ENCODE measurements around the gene NNT. TPM values are rescaled to one million over a fixed set of nuclear protein-coding genes. Genes with fewer than 3 reads are reported as not detected.
A peak's percentile ranks its signal among the peaks of the same experiment; 100 is the strongest.

NNT gene
- total and polyA plus RNA-seq, 9 of the 15 experiments (the other 6 are each of a cell fraction or from before 2014, with no cell fraction given) = 21.9 to 68.6 (median 42.2) TPM

DNA sequence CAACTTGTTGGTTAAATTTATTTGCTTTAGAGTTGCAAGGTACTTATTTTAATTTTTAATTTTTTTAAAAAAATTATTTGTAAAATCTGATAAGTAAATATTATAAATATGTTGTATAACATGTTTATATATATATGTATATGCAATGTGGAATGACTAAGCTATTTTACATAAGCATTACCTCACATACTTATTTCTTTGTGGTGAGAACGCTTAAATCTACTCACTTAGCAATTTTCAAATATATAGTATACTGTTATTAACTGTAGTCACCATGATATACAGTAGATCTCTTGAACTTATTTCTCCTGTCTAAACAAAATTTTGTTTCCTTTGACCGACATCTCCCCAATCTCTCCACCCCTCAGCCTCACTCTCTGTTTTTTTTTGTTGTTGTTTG lies 147.8 kb downstream of the NNT start:
- FAIRE-seq (no peak), ATAC-seq (no peak), DNase-seq (ENCODE audit: extremely low read depth in 1 of 4, low spot score in 3 of 4) (no peak)
- Histone ChIP-seq H3K4me3 (no peak overlapping the region), H4K20me1 (replicated peaks; ENCODE audit: control insufficient read depth, insufficient read depth, low read length) (no peaks in the 10 kb centered on the region), H3K4me2 (ENCODE audit: insufficient read depth, low read length) (no peak overlapping the region), H2AFZ (ENCODE audit: low read depth, low read length) (no peak overlapping the region), H3K9ac (ENCODE audit: insufficient read depth in 1 of 2, low read depth in 2 of 2, low read length in 2 of 2) (no peak overlapping the region), H3K36me3 (ENCODE audit: control insufficient read depth, insufficient read depth, low read length) (no peaks in the 10 kb centered on the region), H3K27me3 (ENCODE audit: control insufficient read depth in 2 of 2, insufficient read depth in 2 of 2, low read length in 2 of 2) (no peaks in the 10 kb centered on the region; a peak in 1 of 5 replicates), H3K9me1 (ENCODE audit: control insufficient read depth, insufficient read depth, low read length) (no peaks in the 10 kb centered on the region), H3K79me2 (ENCODE audit: control insufficient read depth, insufficient read depth, low read length) (no peaks in the 10 kb centered on the region), H3K9me3 (replicated peaks; ENCODE audit: control insufficient read depth, insufficient read depth, low read depth, low read length) (no peaks in the 10 kb centered on the region), H3K4me1 (replicated peaks in 1 of 2; ENCODE audit: control insufficient read depth in 2 of 2, insufficient read depth in 2 of 2, low read length in 2 of 2) (no peaks in the 10 kb centered on the region; a peak in 1 of 5 replicates), H3K27ac (ENCODE audit: extremely low read depth, low read depth, low read length) (no peak overlapping the region)
- in situ Hi-C loops (cut with MboI) = no loop called here
- CTCF ChIA-PET (ENCODE audit: low intra/inter-chr PET ratio) = no interaction called here
- intact Hi-C loops (cut with micrococcal nuclease) = no loop called here
- BruUV-seq (replicated peaks) = no TSS peak
- WGBS (ENCODE audit: insufficient coverage, low coverage, missing lambda C conversion rate) = 6% methylated on average over 2 of the region's 2 CpGs
- POLR2A ChIA-PET = no interaction called here
- TF ChIP-seq ZNF444 (CRISPR knock-in tag; IDR thresholded peaks at IDR 0.05) = no peak
- no peak for TF ChIP-seq IRF2 (CRISPR knock-in tag; IDR thresholded peaks at IDR 0.05)
- TF ChIP-seq MITF (IDR thresholded peaks at IDR 0.05) = no peak
- TF ChIP-seq MAFG (tag; conservative IDR thresholded peaks at IDR 0.05) = peak; percentile 63
- no peak for TF ChIP-seq ZNF384 (IDR thresholded peaks at IDR 0.05; ENCODE audit: low read depth, low read length)
- no peak for TF ChIP-seq SMARCA5 (IDR thresholded peaks at IDR 0.05)
- TF ChIP-seq CHD4 (IDR thresholded peaks at IDR 0.05; ENCODE audit: insufficient read depth, insufficient replicate concordance, low read depth, low read length, poor library complexity, severe bottlenecking) = no peak
- TF ChIP-seq BACH1 (tag; IDR thresholded peaks at IDR 0.05) = no peak
- no peak for TF ChIP-seq NONO (IDR thresholded peaks at IDR 0.05; ENCODE audit: low read depth in 2 of 2, low read length in 1 of 2)
- TF ChIP-seq FOXK1 (CRISPR knock-in tag; IDR thresholded peaks at IDR 0.05; ENCODE audit: borderline replicate concordance) = no peak
- TF ChIP-seq DLX4 (CRISPR knock-in tag; IDR thresholded peaks at IDR 0.05) = no peak
- TF ChIP-seq ZNF133 (CRISPR knock-in tag; IDR thresholded peaks at IDR 0.05) = no peak
- no peak for TF ChIP-seq ZBTB40 (IDR thresholded peaks at IDR 0.05)
- no peak for TF ChIP-seq ZBTB40 (CRISPR knock-in tag; IDR thresholded peaks at IDR 0.05)

Measured in K562 (cell line).